ENCODE measurements around the gene SASH3. TPM values are rescaled to one million over a fixed set of nuclear protein-coding genes. Genes with fewer than 3 reads are reported as not detected.
A peak's percentile ranks its signal among the peaks of the same experiment; 100 is the strongest.

The SASH3 gene
- total RNA-seq, 1 donor from 2014 or later = not detected

- FAIRE-seq (no peak), DNase-seq (ENCODE audit: low read depth) (no peak)
- no peak overlapping the region for H3K4me3 ChIP-seq (ENCODE audit: insufficient read depth, low read depth, low read length)
- peaks cover 6% of the 10 kb centered on the region for H3K27me3 Mint-ChIP-seq (ENCODE audit: low read depth, unreplicated experiment)
- TF ChIP-seq EZH2 (IDR thresholded peaks at IDR 0.05; ENCODE audit: insufficient read depth, low read length) = no peak
- no peak overlapping the region for H2AFZ ChIP-seq (ENCODE audit: low read depth, low read length)
- H3K27me3 ChIP-seq (ENCODE audit: insufficient read depth, low read length) = peaks cover 3% of the 10 kb centered on the region
- H3K36me3 Mint-ChIP-seq (ENCODE audit: low read depth, unreplicated experiment) = no peaks in the 10 kb centered on the region
- peaks cover 1% of the 10 kb centered on the region for H3K9me3 Mint-ChIP-seq (ENCODE audit: unreplicated experiment)
- no peak overlapping the region for H3K27ac Mint-ChIP-seq (ENCODE audit: unreplicated experiment)
- no peaks in the 10 kb centered on the region for H3K79me2 ChIP-seq (ENCODE audit: insufficient read depth, low read length)
- H3K4me1 ChIP-seq (ENCODE audit: insufficient read depth, low read length) = peaks cover 2% of the 10 kb centered on the region
- H4K20me1 ChIP-seq (ENCODE audit: insufficient read depth, low read length) = no peaks in the 10 kb centered on the region
- no peak overlapping the region for H3K4me2 ChIP-seq (ENCODE audit: low read length)
- H3K4me3 Mint-ChIP-seq (ENCODE audit: unreplicated experiment) = no peak overlapping the region
- H3K36me3 ChIP-seq (ENCODE audit: insufficient read depth, low read length) = no peaks in the 10 kb centered on the region
- no peaks in the 10 kb centered on the region for H3K9me3 ChIP-seq (ENCODE audit: insufficient read depth, low read depth, low read length)
- no peak overlapping the region for H3K9ac ChIP-seq (ENCODE audit: low read length)
- H3K4me1 Mint-ChIP-seq (ENCODE audit: low read depth, unreplicated experiment) = no peaks in the 10 kb centered on the region
- H3K27ac ChIP-seq (ENCODE audit: low read depth, low read length) = no peak overlapping the region
Observed at GRCh38 chrX:129744861-129745321, 34.9 kb upstream of the SASH3 start.

DNA sequence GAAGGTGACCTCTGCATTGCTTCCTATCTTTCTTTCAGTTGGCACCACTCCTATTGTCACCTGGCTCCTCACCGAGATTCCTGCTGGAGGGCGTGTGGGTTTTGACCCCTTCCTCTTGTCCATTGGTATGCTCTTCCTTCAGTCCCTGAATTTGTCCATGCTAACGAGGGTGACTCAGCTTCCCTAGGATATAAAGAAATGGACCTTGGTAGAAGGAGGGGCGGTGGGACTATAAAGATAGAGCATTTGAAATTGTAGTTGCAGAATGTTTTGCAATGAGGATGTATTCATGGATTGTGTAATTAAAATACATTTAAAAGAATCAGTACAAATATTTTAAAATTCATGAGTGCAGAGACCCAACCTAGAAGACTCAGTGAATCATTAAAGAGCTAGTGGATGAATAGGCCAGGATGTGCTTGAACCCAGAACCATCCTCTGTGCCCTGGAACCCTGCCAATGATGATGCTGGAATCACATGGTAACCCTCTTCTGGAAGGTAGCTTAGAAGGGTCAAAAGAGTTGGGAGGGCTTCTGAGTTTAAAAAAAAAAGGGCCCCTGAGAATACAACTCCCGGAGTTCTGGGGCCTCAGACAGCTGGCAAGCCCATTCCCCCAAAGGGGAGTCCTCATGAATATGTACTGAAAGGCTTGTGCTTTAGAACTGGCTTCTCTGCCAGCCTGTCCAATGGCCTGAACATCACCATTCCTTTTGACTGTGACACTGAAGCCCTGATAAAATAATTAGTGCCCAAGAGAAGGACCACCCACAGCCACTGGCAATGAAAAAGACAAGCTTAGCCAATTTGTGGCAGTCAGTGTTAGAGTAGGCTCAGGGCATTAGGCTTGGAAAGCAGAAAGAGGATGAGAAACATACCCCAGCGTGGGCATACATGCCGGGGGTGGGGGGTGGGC is 32.9 kb upstream of the SASH3 start:
- H3K4me2 ChIP-seq (ENCODE audit: low read length) = no peak overlapping the region
- no peak overlapping the region for H3K27ac ChIP-seq (ENCODE audit: low read depth, low read length)
- peak; percentile 13 for FAIRE-seq
- no peaks in the 10 kb centered on the region for H3K36me3 ChIP-seq (ENCODE audit: insufficient read depth, low read length)
- H3K27me3 Mint-ChIP-seq (ENCODE audit: low read depth, unreplicated experiment) = peaks cover 6% of the 10 kb centered on the region
- no peaks in the 10 kb centered on the region for H3K9me3 ChIP-seq (ENCODE audit: insufficient read depth, low read depth, low read length)
- H3K4me3 ChIP-seq (ENCODE audit: insufficient read depth, low read depth, low read length) = no peak overlapping the region
- no peak for TF ChIP-seq EZH2 (IDR thresholded peaks at IDR 0.05; ENCODE audit: insufficient read depth, low read length)
- TF ChIP-seq, protein P1, sequence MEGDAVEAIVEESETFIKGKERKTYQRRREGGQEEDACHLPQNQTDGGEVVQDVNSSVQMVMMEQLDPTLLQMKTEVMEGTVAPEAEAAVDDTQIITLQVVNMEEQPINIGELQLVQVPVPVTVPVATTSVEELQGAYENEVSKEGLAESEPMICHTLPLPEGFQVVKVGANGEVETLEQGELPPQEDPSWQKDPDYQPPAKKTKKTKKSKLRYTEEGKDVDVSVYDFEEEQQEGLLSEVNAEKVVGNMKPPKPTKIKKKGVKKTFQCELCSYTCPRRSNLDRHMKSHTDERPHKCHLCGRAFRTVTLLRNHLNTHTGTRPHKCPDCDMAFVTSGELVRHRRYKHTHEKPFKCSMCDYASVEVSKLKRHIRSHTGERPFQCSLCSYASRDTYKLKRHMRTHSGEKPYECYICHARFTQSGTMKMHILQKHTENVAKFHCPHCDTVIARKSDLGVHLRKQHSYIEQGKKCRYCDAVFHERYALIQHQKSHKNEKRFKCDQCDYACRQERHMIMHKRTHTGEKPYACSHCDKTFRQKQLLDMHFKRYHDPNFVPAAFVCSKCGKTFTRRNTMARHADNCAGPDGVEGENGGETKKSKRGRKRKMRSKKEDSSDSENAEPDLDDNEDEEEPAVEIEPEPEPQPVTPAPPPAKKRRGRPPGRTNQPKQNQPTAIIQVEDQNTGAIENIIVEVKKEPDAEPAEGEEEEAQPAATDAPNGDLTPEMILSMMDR (IDR thresholded peaks at IDR 0.05; ENCODE audit: insufficient read depth, low read depth, low read length) = no peak
- H3K27me3 ChIP-seq (ENCODE audit: insufficient read depth, low read length) = peaks cover 3% of the 10 kb centered on the region
- H3K9me3 Mint-ChIP-seq (ENCODE audit: unreplicated experiment) = peaks cover 1% of the 10 kb centered on the region
- H2AFZ ChIP-seq (ENCODE audit: low read depth, low read length) = no peak overlapping the region
- peaks cover 2% of the 10 kb centered on the region for H3K4me1 ChIP-seq (ENCODE audit: insufficient read depth, low read length)
- H3K79me2 ChIP-seq (ENCODE audit: insufficient read depth, low read length) = no peaks in the 10 kb centered on the region
- H4K20me1 ChIP-seq (ENCODE audit: insufficient read depth, low read length) = no peaks in the 10 kb centered on the region
- H3K4me3 Mint-ChIP-seq (ENCODE audit: unreplicated experiment) = no peak overlapping the region
- H3K36me3 Mint-ChIP-seq (ENCODE audit: low read depth, unreplicated experiment) = no peaks in the 10 kb centered on the region
- no peak overlapping the region for H3K9ac ChIP-seq (ENCODE audit: low read length)
- no peaks in the 10 kb centered on the region for H3K4me1 Mint-ChIP-seq (ENCODE audit: low read depth, unreplicated experiment)
- no peak for DNase-seq (ENCODE audit: low read depth)
- H3K27ac Mint-ChIP-seq (ENCODE audit: unreplicated experiment) = no peak overlapping the region

DNA sequence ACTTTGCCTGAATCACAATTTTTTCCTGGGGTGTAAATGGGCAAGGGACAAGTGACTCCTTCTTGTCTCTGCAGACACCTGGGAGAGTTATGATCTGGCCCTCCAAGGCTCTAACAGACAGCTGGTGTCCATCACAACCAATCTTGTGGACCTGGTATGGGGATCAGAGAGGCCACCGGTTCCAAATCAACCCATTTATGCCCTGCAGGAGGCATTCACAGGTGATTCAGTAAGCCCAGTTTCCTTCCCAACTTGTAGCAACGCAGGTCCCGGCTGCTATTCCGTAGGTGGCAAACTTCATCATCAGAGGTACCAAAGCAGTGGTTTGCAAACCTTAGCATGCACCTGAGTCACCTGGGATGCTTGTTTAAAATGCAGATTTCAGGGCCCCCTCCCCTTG is 32.2 kb upstream of the SASH3 start:
- H3K4me3 ChIP-seq (ENCODE audit: insufficient read depth, low read depth, low read length) = no peak overlapping the region
- no peak for DNase-seq (ENCODE audit: low read depth)
- no peak overlapping the region for H3K9ac ChIP-seq (ENCODE audit: low read length)
- Mint-ChIP-seq H3K4me3 (ENCODE audit: unreplicated experiment) (no peak overlapping the region), H3K27ac (ENCODE audit: unreplicated experiment) (no peak overlapping the region), H3K36me3 (ENCODE audit: low read depth, unreplicated experiment) (no peaks in the 10 kb centered on the region), H3K9me3 (ENCODE audit: unreplicated experiment) (peaks cover 1% of the 10 kb centered on the region), H3K27me3 (ENCODE audit: low read depth, unreplicated experiment) (peaks cover 6% of the 10 kb centered on the region), H3K4me1 (ENCODE audit: low read depth, unreplicated experiment) (no peaks in the 10 kb centered on the region)
- peaks cover 2% of the 10 kb centered on the region for H3K4me1 ChIP-seq (ENCODE audit: insufficient read depth, low read length)
- no peaks in the 10 kb centered on the region for H3K36me3 ChIP-seq (ENCODE audit: insufficient read depth, low read length)
- no peaks in the 10 kb centered on the region for H3K79me2 ChIP-seq (ENCODE audit: insufficient read depth, low read length)
- no peak for TF ChIP-seq EZH2 (IDR thresholded peaks at IDR 0.05; ENCODE audit: insufficient read depth, low read length)
- TF ChIP-seq, protein P1 (IDR thresholded peaks at IDR 0.05; ENCODE audit: insufficient read depth, low read depth, low read length) = no peak
- H2AFZ ChIP-seq (ENCODE audit: low read depth, low read length) = no peak overlapping the region
- H3K4me2 ChIP-seq (ENCODE audit: low read length) = no peak overlapping the region
- H3K27me3 ChIP-seq (ENCODE audit: insufficient read depth, low read length) = peaks cover 3% of the 10 kb centered on the region
- no peak for FAIRE-seq
- H4K20me1 ChIP-seq (ENCODE audit: insufficient read depth, low read length) = no peaks in the 10 kb centered on the region
- no peak overlapping the region for H3K27ac ChIP-seq (ENCODE audit: low read depth, low read length)
- no peaks in the 10 kb centered on the region for H3K9me3 ChIP-seq (ENCODE audit: insufficient read depth, low read depth, low read length)
